Measurements from ENCODE around the gene ANKRD52.
A peak's percentile ranks its signal among the peaks of the same experiment; 100 is the strongest.
"Not testable (repeated sequence)": the region's sequence is repeated elsewhere in the genome, so short reads cannot be mapped to it uniquely, and the experiment has no call there.

ANKRD52 gene

DNA sequence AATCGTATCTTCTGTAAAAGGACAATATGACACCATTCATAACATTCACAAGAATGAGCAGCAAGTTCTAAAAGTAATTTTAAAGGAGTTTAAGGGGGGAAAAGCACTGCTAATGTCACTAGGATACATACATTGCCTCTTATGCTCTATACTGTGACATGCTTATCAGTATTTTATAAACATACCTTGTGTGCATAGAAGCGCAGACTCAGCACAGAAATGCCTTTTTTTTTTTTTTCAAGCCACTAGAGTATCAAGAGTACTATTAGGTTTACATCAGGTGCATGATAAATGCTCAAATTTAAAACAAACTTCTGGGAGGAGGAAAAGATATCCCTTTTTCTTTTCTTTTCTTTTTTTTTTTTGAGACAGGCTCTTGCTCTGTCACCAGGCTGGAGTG, 55.3 kb downstream of the ANKRD52 start:
- no peak overlapping the region for H3K9ac ChIP-seq (ENCODE audit: low read depth, low read length)
- peaks cover 39% of the 10 kb centered on the region for H3K36me3 ChIP-seq (ENCODE audit: insufficient read depth, low read length)
- no peaks in the 10 kb centered on the region for H3K9me3 ChIP-seq (replicated peaks; ENCODE audit: low read length)
- no peak overlapping the region for H3K4me3 ChIP-seq (ENCODE audit: low read length)
- no peak overlapping the region for H3K4me2 ChIP-seq (ENCODE audit: low read length)
- H3K27me3 ChIP-seq (ENCODE audit: control insufficient read depth, insufficient read depth, low read length): no peaks in the 10 kb centered on the region
- H3K4me1 ChIP-seq (ENCODE audit: control insufficient read depth, insufficient read depth, low read length): peaks cover 13% of the 10 kb centered on the region

- no peak overlapping the region for H3K4me2 ChIP-seq (ENCODE audit: low read length)
- H3K4me1 ChIP-seq (ENCODE audit: control insufficient read depth, insufficient read depth, low read length): peaks cover 11% of the 10 kb centered on the region
- no peaks in the 10 kb centered on the region for H3K27me3 ChIP-seq (ENCODE audit: control insufficient read depth, insufficient read depth, low read length)
- H3K36me3 ChIP-seq (ENCODE audit: insufficient read depth, low read length): peaks cover 35% of the 10 kb centered on the region
- no peak overlapping the region for H3K9ac ChIP-seq (ENCODE audit: low read depth, low read length)
- no peak overlapping the region for H3K4me3 ChIP-seq (ENCODE audit: low read length)
- no peaks in the 10 kb centered on the region for H3K9me3 ChIP-seq (replicated peaks; ENCODE audit: low read length)
Measured at GRCh38 chr12:56202366-56202765, 55.8 kb downstream of the ANKRD52 start.

DNA sequence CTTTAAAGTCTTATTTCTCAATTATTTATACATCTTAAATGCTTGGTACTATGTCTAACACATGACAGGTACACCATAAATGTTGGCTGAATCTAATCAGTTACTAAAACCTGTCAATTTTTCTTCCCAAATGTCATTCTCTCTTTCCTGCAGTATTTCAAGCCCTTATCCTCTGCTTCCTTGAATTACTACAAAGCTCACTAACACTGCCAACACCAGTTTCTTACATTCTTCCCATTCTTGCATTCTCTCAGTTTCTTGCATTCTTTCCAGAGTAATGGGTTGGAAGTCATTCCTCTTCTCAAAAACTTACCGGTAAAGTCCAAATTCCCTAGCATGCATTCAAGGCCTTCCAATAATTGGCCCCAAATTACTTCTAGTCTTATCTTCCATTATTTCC, 59.3 kb downstream of the ANKRD52 start:
- Histone ChIP-seq H3K27me3 (ENCODE audit: control insufficient read depth, insufficient read depth, low read length) (no peaks in the 10 kb centered on the region), H3K9ac (ENCODE audit: low read depth, low read length) (no peak overlapping the region), H3K4me3 (ENCODE audit: low read length) (no peak overlapping the region), H3K36me3 (ENCODE audit: insufficient read depth, low read length) (peaks cover under 1% of the 10 kb centered on the region), H3K4me1 (ENCODE audit: control insufficient read depth, insufficient read depth, low read length) (no peaks in the 10 kb centered on the region), H3K4me2 (ENCODE audit: low read length) (no peak overlapping the region), H3K9me3 (replicated peaks; ENCODE audit: low read length) (no peaks in the 10 kb centered on the region)

DNA sequence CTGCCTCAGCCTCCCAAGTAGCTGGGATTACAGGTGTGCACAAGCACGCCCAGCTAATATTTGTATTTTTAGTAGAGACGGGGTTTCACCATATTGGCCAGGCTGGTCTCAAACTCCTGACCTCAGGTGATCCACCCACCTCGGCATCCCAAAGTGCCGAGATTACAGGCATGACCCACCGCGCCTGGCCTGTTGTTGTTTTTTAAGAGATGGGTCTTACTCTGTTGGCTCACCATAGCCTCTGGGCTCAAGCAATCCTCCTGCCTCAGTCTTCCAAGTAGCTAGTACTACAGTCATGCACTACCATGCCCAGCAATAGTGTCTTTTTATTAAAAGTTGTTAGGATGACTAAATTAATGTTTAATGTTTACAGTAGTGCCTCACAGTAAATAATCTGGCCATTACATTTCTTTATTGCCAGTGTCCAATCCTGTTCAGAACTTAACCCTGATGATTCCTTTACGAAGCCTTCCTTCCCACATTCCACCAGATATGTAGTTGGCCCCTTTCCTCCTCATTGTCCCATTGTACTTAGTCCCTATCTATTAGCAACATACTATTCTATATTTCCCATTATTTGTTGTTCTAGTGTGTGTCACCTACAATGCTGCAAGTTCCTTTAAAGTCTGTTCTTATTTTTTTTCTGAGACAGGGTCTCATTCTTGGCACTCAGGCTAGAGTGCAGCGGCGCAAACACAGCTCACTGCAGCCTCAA, 60.1 kb downstream of the ANKRD52 start:
- Histone ChIP-seq H3K9me3 (replicated peaks; ENCODE audit: low read length) (no peaks in the 10 kb centered on the region), H3K9ac (ENCODE audit: low read depth, low read length) (no peak overlapping the region), H3K27me3 (ENCODE audit: control insufficient read depth, insufficient read depth, low read length) (no peaks in the 10 kb centered on the region), H3K4me2 (ENCODE audit: low read length) (no peak overlapping the region), H3K36me3 (ENCODE audit: insufficient read depth, low read length) (no peaks in the 10 kb centered on the region), H3K4me1 (ENCODE audit: control insufficient read depth, insufficient read depth, low read length) (no peaks in the 10 kb centered on the region), H3K4me3 (ENCODE audit: low read length) (no peak overlapping the region)

DNA sequence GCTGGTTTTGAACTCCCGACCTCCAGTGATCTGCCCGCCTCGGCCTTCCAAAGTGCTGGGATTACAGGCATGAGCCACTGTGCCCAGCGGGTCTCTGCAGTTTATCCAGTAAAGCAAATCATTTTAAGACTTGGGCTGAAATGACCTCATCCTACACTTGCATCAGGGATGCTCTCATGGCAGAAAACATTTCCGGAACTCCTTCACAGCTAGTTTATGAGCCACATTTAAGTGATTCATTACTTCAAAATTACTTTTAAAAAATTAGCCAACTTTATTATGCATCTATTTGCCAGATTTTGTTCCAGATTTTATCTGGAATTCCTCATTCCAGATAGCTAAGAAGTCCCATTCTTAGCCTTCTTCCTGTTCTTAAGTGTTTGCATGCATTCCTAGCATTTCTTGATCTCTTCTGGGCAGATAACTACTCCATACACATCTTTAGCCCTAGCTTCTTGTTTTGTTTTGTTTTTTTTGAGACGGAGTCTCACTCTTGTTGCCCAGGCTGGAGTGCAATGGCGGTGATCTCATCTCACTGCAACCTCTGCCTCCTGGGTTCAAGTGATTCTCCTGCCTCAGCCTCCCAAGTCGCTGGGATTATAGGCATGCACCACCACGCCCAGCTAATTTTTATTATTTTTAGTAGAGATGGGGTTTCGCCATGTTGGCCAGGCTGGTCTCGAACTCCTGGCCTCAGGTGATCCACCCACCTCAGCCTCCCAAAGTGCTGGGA, 61.2 kb downstream of the ANKRD52 start:
- H3K9ac ChIP-seq (ENCODE audit: low read depth, low read length); H3K4me1 ChIP-seq (ENCODE audit: control insufficient read depth, insufficient read depth, low read length); H3K27me3 ChIP-seq (ENCODE audit: control insufficient read depth, insufficient read depth, low read length); H3K4me3 ChIP-seq (ENCODE audit: low read length); H3K9me3 ChIP-seq (replicated peaks; ENCODE audit: low read length); H3K4me2 ChIP-seq (ENCODE audit: low read length); H3K36me3 ChIP-seq (ENCODE audit: insufficient read depth, low read length): not testable (repeated sequence)

DNA sequence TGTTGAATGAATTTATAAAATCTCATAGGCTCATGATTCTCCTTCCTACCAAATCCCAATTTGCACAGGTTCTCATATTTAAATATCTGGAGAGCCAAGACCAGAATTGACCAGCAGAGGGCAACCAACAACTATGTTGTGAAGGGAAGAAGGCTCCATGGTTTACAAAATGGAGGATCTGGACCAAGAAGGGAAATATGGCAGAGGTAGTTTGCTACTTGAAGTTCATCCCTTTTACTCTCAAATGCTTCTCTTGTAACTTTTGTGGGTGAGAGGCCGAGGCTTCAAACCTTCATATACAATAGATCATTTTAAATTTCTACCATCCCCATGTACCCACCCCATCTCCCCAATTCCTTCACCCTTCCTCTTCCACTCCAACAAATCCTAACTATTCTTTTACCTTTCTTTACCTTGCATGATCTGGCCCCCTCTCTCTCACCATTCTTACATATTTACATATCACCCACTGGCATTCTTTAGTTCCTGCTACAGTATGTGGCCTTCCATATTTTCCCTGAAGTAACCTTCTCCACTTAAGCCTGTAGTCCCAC, 65.1 kb downstream of the ANKRD52 start:
- Histone ChIP-seq H3K9ac (ENCODE audit: low read depth, low read length) (peak overlapping the region; percentile 9), H3K4me3 (ENCODE audit: low read length) (no peak overlapping the region), H3K36me3 (ENCODE audit: insufficient read depth, low read length) (no peaks in the 10 kb centered on the region), H3K9me3 (replicated peaks; ENCODE audit: low read length) (no peaks in the 10 kb centered on the region), H3K4me2 (ENCODE audit: low read length) (no peak overlapping the region), H3K27me3 (ENCODE audit: control insufficient read depth, insufficient read depth, low read length) (no peaks in the 10 kb centered on the region), H3K4me1 (ENCODE audit: control insufficient read depth, insufficient read depth, low read length) (peaks cover 9% of the 10 kb centered on the region)

GRCh38 chr12:56192582-56192981, 65.6 kb downstream of the ANKRD52 start:
- no peak overlapping the region for H3K4me2 ChIP-seq (ENCODE audit: low read length)
- H3K9me3 ChIP-seq (replicated peaks; ENCODE audit: low read length): no peaks in the 10 kb centered on the region
- no peaks in the 10 kb centered on the region for H3K36me3 ChIP-seq (ENCODE audit: insufficient read depth, low read length)
- H3K9ac ChIP-seq (ENCODE audit: low read depth, low read length): no peak overlapping the region
- H3K4me1 ChIP-seq (ENCODE audit: control insufficient read depth, insufficient read depth, low read length): peaks cover 14% of the 10 kb centered on the region
- no peak overlapping the region for H3K4me3 ChIP-seq (ENCODE audit: low read length)
- no peaks in the 10 kb centered on the region for H3K27me3 ChIP-seq (ENCODE audit: control insufficient read depth, insufficient read depth, low read length)

DNA sequence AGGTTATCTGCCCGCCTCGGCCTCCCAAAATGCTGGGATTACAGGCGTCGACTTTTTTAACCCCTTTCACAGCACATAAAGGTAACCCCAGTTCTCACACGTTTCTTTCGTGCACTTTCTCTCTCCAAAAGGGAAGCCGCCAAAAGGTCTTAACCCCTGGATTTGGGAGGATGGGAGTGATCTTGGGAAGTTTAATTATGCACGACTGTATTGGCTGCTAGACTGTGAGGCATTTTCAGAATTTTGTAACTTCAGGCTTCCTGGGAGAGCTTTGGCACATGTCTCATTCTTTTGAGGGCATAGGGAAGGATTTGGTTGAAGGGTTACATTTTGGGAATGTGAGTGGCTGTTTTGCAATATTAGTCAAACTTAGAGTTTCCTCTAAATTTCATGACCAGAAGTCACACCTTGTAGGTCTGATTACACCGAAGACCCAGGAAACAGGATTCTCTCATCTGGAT, 67.5 kb downstream of the ANKRD52 start:
- peaks cover 16% of the 10 kb centered on the region for H3K4me1 ChIP-seq (ENCODE audit: control insufficient read depth, insufficient read depth, low read length)
- no peaks in the 10 kb centered on the region for H3K27me3 ChIP-seq (ENCODE audit: control insufficient read depth, insufficient read depth, low read length)
- H3K9ac ChIP-seq (ENCODE audit: low read depth, low read length): no peak overlapping the region
- peak overlapping the region; percentile 91 for H3K4me2 ChIP-seq (ENCODE audit: low read length)
- H3K36me3 ChIP-seq (ENCODE audit: insufficient read depth, low read length): peaks cover 10% of the 10 kb centered on the region
- H3K4me3 ChIP-seq (ENCODE audit: low read length): peak overlapping the region; percentile 21
- H3K9me3 ChIP-seq (replicated peaks; ENCODE audit: low read length): no peaks in the 10 kb centered on the region

DNA sequence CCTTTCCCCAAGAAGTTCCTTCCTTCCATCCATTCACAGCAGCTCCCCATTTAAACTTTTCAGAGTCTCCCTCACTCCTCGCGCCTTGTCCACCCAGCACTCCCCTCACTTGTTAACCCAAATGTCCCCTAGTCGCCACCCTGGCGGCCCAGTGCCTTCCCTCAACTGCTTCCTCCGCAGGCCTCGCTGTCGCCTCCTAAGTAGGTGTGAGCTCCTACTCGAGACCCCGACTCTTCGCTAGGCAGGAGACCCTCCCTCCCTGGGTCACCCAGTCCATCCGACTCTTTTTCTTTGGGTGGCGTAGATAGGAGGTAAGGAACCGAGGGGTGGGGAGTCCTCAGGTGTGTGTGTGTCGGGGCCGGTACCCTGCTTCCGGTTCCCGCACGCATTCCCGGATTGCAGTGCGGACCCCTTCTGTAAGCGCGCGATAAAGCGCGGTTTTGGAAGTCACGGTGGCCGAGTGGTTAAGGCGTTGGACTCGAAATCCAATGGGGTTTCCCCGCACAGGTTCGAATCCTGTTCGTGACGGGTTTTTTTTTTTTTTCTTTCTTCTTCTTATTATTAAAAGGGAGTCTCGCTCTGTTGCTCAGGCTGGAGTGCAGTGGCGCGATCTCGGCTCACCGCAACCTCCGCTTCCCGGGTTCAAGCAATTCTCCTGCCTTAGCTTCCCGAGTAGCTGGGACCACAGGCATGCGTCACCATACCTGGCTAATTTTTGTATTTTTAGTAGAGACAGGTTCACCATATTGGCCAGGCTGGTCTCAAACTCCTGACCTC, 68.1 kb downstream of the ANKRD52 start:
- no peaks in the 10 kb centered on the region for H3K9me3 ChIP-seq (replicated peaks; ENCODE audit: low read length)
- peaks cover 13% of the 10 kb centered on the region for H3K36me3 ChIP-seq (ENCODE audit: insufficient read depth, low read length)
- H3K9ac ChIP-seq (ENCODE audit: low read depth, low read length): peak overlapping the region; percentile 80
- peak overlapping the region; percentile 91 for H3K4me2 ChIP-seq (ENCODE audit: low read length)
- H3K27me3 ChIP-seq (ENCODE audit: control insufficient read depth, insufficient read depth, low read length): no peaks in the 10 kb centered on the region
- peak overlapping the region; percentile 80 for H3K4me3 ChIP-seq (ENCODE audit: low read length)
- H3K4me1 ChIP-seq (ENCODE audit: control insufficient read depth, insufficient read depth, low read length): peaks cover 16% of the 10 kb centered on the region

- H3K4me2 ChIP-seq (ENCODE audit: low read length): peak within 1 kb of the TSS; percentile 94
- peaks cover 16% of the 10 kb centered on the region for H3K4me1 ChIP-seq (ENCODE audit: control insufficient read depth, insufficient read depth, low read length)
Measured at GRCh38 chr12:56189099-56189917, 68.9 kb downstream of the ANKRD52 start, which contains the start of gene SMARCC2. Gene SMARCC2 (minus strand): TSS chr12:56189483. CDS start chr12:56189461, 22 bp downstream.

More at GRCh38 chr12:56189099-56189917, 68.9 kb downstream of the ANKRD52 start, which contains the start of gene SMARCC2:
- no peaks in the 10 kb centered on the region for H3K27me3 ChIP-seq (ENCODE audit: control insufficient read depth, insufficient read depth, low read length)
- peak within 1 kb of the TSS; percentile 89 for H3K9ac ChIP-seq (ENCODE audit: low read depth, low read length)
- H3K4me3 ChIP-seq (ENCODE audit: low read length): peak within 1 kb of the TSS; percentile 90
- no peaks in the 10 kb centered on the region for H3K9me3 ChIP-seq (replicated peaks; ENCODE audit: low read length)
- peaks cover 20% of the 10 kb centered on the region for H3K36me3 ChIP-seq (ENCODE audit: insufficient read depth, low read length)

All from skeletal muscle satellite cell (primary cell).